OCI-LY3 (cell line): ENCODE data around the gene SENP1.

ENCODE experiments used
- CTCF ChIP-seq: fragments of 200-600, 300-600 bp; sonication (generic); IDR thresholded peaks from 2 replicates; pipeline ENCODE4 v1.5.1; 2014; ENCODE audit warnings: antibody characterized with exemption, low read length, low read depth
- EZH2phosphoT487 ChIP-seq: fragments of 200-600 bp; shearing (Covaris generic); IDR thresholded peaks from 2 replicates; pipeline ENCODE4 v1.6.1; 2018; ENCODE audit warnings: antibody characterized with exemption, mixed run types, low read depth

GRCh38 chr12:47999816-48000215 is 106.1 kb downstream of the SENP1 start:
- no peak for TF ChIP-seq CTCF
- no peak for TF ChIP-seq EZH2phosphoT487
